ENCODE measurements around the gene NRK.
"Not testable (repeated sequence)": the region's sequence is repeated elsewhere in the genome, so short reads cannot be mapped to it uniquely, and the experiment has no call there.

Gene NRK

DNA sequence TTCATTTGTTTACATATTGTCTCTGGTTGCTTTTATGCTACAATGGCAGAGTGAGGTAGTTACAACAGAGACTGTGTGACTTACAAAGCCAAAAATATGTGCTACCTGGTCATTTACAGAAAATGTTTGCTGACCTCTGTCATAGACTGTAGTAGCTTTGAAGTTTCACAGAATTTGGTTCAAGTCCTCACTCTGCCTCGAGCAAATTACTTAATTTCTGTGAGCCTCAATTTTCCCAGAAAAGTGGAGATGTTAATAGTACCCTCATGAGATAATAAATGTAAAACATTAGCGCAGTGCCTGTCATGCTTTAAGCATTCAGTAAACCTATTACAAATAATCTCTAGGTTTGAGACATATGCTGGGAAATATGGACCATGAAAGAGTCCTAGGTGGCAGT, 18.4 kb upstream of the NRK start:
- no peak for DNase-seq (ENCODE audit: low read depth)
- no peak overlapping the region for H3K4me3 ChIP-seq (ENCODE audit: low read depth, low read length)
- TF ChIP-seq MYC (IDR thresholded peaks at IDR 0.05; ENCODE audit: low read depth, low read length) (no peak), POLR2A (IDR thresholded peaks at IDR 0.05; ENCODE audit: extremely low read depth, insufficient read length) (no peak)
- TF ChIP-seq, protein P1, sequence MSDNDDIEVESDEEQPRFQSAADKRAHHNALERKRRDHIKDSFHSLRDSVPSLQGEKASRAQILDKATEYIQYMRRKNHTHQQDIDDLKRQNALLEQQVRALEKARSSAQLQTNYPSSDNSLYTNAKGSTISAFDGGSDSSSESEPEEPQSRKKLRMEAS (IDR thresholded peaks at IDR 0.05; ENCODE audit: low read depth, low read length), result no peak
- TF ChIP-seq, protein P2, sequence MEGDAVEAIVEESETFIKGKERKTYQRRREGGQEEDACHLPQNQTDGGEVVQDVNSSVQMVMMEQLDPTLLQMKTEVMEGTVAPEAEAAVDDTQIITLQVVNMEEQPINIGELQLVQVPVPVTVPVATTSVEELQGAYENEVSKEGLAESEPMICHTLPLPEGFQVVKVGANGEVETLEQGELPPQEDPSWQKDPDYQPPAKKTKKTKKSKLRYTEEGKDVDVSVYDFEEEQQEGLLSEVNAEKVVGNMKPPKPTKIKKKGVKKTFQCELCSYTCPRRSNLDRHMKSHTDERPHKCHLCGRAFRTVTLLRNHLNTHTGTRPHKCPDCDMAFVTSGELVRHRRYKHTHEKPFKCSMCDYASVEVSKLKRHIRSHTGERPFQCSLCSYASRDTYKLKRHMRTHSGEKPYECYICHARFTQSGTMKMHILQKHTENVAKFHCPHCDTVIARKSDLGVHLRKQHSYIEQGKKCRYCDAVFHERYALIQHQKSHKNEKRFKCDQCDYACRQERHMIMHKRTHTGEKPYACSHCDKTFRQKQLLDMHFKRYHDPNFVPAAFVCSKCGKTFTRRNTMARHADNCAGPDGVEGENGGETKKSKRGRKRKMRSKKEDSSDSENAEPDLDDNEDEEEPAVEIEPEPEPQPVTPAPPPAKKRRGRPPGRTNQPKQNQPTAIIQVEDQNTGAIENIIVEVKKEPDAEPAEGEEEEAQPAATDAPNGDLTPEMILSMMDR (IDR thresholded peaks at IDR 0.05; ENCODE audit: low read depth, low read length), result no peak

DNA sequence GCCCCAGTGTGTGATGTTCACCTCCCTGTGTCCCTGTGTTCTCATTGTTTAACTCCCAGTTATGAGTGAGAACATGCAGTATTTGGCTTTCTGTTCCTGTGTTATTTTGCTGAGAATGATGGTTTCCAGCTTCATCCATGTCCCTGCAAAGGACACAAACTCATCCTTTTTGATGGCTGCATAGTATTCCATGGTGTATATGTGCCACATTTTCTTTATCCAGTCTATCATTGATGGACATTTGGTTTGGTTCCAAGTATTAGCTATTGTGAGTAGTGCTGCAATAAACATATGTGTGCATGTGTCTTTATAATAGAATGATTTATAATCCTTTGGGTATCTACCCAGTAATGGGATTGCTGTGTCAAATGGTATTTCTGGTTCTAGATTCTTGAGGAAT, 16.7 kb upstream of the NRK start:
- not testable (repeated sequence) for H3K4me3 ChIP-seq (ENCODE audit: low read depth, low read length); DNase-seq (ENCODE audit: low read depth)

DNA sequence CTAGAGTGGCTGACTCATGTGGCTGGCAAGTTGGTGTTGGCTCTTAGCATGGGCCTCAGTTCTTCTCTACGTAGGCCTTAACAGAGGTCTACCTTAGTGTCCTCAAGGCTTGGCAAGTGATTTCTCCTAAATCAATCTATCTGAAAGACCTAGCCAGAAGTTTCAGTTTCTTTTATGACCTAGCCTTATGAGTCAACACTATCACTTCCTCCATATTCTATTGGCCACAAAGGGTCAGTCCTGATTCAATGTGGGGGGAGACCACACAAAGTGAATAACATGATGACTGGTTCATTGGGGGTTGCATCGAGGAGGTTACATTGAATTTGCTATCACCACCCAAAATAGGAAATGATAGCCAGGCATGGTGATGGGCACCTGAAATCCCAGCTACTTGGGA, 5.8 kb upstream of the NRK start:
- no peak for DNase-seq (ENCODE audit: low read depth)
- no peak overlapping the region for H3K4me3 ChIP-seq (ENCODE audit: low read depth, low read length)
- TF ChIP-seq, protein P1 (IDR thresholded peaks at IDR 0.05; ENCODE audit: low read depth, low read length), result no peak
- no peak for TF ChIP-seq MYC (IDR thresholded peaks at IDR 0.05; ENCODE audit: low read depth, low read length)
- TF ChIP-seq POLR2A (IDR thresholded peaks at IDR 0.05; ENCODE audit: extremely low read depth, insufficient read length), result no peak
- TF ChIP-seq, protein P2 (IDR thresholded peaks at IDR 0.05; ENCODE audit: low read depth, low read length), result no peak

DNA sequence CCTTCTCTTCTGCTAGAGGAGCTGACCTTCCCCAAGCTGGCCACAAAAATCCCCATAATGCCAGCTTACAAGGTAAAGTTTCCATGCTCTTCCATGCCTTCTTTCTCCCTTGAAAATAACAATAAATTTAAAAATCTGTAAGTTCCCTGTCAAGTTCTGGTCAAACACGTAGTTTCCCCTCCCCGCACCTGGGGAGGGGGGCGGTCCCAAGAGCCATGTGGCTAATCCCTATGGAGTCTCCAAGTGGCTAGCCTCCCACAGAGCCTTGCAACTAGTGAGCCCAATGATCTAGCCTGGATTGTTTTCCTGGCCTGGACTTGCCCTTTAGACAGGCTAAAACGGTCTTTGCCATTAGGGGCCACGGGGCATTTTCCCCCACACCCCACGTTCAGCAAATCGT, 2.1 kb upstream of the NRK start:
- TF ChIP-seq, protein P2 (IDR thresholded peaks at IDR 0.05; ENCODE audit: low read depth, low read length), result no peak
- TF ChIP-seq, protein P1 (IDR thresholded peaks at IDR 0.05; ENCODE audit: low read depth, low read length), result no peak
- TF ChIP-seq MYC (IDR thresholded peaks at IDR 0.05; ENCODE audit: low read depth, low read length) (no peak), POLR2A (IDR thresholded peaks at IDR 0.05; ENCODE audit: extremely low read depth, insufficient read length) (no peak)
- no peak overlapping the region for H3K4me3 ChIP-seq (ENCODE audit: low read depth, low read length)
- no peak for DNase-seq (ENCODE audit: low read depth)

DNA sequence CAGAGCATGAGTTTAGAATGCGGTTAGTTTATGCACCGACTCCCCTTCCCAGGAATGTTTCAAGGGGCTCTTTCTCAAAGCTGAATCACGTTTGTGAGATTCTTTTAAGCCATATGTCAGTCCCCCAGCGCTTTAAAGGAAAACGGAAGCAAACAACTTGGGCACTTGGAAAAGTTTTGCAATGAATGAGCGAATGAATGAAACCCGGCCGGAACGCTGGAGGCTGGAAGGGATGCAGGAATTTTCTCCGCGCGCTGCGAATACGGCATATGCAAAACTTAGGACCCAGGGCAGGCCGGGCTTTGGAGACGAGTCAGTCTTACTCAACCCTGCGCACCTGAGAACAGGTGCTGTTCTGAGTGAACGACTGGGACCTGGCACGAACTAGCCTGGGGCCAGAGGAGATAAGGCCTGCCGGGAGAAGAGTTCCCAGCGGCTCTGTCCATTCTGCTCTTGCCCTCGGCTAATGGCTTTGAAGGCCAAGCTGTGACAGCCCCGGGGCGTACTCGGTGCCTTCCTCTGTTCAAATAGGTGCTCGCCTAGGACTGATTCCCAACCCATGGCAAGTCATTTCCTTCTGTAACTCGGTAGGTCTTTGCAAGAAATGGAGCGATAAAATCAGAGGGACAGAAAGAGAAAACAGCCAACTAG, 743 bp upstream of the NRK start:
- TF ChIP-seq, protein P1 (IDR thresholded peaks at IDR 0.05; ENCODE audit: low read depth, low read length), result no peak
- TF ChIP-seq, protein P2 (IDR thresholded peaks at IDR 0.05; ENCODE audit: low read depth, low read length), result no peak
- TF ChIP-seq MYC (IDR thresholded peaks at IDR 0.05; ENCODE audit: low read depth, low read length), result no peak
- no peak for TF ChIP-seq POLR2A (IDR thresholded peaks at IDR 0.05; ENCODE audit: extremely low read depth, insufficient read length)
- no peak for DNase-seq (ENCODE audit: low read depth)
- H3K4me3 ChIP-seq (ENCODE audit: low read depth, low read length), result no peak overlapping the region

DNA sequence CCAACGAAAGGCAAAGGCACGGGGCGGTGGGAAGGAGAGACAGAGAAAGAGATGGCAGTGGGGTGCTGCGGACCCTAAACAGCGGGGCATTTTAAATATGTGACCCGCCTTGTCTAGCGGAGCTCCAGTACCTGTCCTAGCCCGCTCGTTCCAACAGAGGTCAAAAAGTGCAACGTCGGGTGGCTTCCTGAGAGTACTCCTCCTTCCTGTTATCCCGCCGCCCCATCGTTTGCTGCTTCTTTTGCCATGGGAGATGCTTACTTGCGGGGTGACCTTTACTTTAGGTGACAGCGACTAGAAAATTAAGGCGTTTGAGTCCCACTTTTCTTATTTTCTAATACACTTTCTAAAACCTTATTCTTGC, 735 bp downstream of the NRK start:
- TF ChIP-seq POLR2A (IDR thresholded peaks at IDR 0.05; ENCODE audit: extremely low read depth, insufficient read length) (no peak), MYC (IDR thresholded peaks at IDR 0.05; ENCODE audit: low read depth, low read length) (no peak)
- TF ChIP-seq, protein P1 (IDR thresholded peaks at IDR 0.05; ENCODE audit: low read depth, low read length), result no peak
- TF ChIP-seq, protein P2 (IDR thresholded peaks at IDR 0.05; ENCODE audit: low read depth, low read length), result no peak
- DNase-seq (ENCODE audit: low read depth), result no peak

More for the DNA sequence above, 735 bp downstream of the NRK start:
- no peak overlapping the region for H3K4me3 ChIP-seq (ENCODE audit: low read depth, low read length)

Data from NB4 (cell line).